Adrenal gland (tissue), 5 donors: ENCODE data around the gene OR51B4.

Experiments used
- CTCF ChIP-seq, 6 experiments: fragments of 450-650 bp in 4 of 6; fragments of 200-600 bp in 2 of 6; sonication (generic) in 1 of 6; IDR thresholded peaks; 1 replicate in 5 of 6; 2 replicates in 1 of 6; pipeline versions ENCODE4 v1.5.1 to v1.8.0; 2016 to 2021; ENCODE audit warnings: antibody characterized with exemption in 6 of 6, mild to moderate bottlenecking in 2 of 6, moderate library complexity in 1 of 6
- POLR2A ChIP-seq, 2 donors: fragments of 450-650 bp; IDR thresholded peaks; one replicate each; pipeline ENCODE4 v1.6.1; 2017; ENCODE audit warnings: antibody characterized with exemption in 2 of 2, mild to moderate bottlenecking in 2 of 2, moderate library complexity in 1 of 2
- donor health status: DM: no; HTN: no; CAD: no.

GRCh38 chr11:5279471-5280090 is 22.2 kb downstream of the OR51B4 start:
- no peak for TF ChIP-seq POLR2A (IDR thresholded peaks at IDR 0.05)
- no peak for TF ChIP-seq CTCF (IDR thresholded peaks at IDR 0.05)
